HG03060 (cell line): ENCODE measurements around the gene MSH3.
"Not testable (repeated sequence)": the region's sequence is repeated elsewhere in the genome, so short reads cannot be mapped to it uniquely, and the experiment has no call there.

Source experiments
- ATAC-seq: cut with Tn5 transposase; IDR thresholded peaks from one replicate; pipeline ENCODE4 v1.9.1; 2021; ENCODE audit warnings: low read depth, moderate number of reproducible peaks; ENCODE audit not compliant: unreplicated experiment

The MSH3 gene

DNA sequence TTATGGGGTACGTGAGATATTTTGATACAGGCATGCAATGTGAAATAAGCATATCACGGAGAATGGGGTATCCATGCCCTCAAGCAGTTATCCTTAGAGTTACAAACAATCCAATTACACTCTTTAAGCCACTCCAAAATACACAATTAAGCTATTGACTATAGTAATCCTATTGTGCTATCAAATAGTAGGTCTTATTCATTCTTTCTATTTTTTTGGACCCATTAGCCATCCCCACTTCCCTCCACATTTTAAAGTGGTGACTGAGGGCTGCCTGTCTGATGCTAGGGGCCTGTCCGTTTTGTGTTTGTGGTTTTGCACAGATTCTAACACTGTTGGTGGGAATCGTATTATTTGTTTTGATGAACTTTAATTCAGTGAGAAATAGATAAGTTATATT is 130.0 kb downstream of the MSH3 start:
- ATAC-seq = no peak

DNA sequence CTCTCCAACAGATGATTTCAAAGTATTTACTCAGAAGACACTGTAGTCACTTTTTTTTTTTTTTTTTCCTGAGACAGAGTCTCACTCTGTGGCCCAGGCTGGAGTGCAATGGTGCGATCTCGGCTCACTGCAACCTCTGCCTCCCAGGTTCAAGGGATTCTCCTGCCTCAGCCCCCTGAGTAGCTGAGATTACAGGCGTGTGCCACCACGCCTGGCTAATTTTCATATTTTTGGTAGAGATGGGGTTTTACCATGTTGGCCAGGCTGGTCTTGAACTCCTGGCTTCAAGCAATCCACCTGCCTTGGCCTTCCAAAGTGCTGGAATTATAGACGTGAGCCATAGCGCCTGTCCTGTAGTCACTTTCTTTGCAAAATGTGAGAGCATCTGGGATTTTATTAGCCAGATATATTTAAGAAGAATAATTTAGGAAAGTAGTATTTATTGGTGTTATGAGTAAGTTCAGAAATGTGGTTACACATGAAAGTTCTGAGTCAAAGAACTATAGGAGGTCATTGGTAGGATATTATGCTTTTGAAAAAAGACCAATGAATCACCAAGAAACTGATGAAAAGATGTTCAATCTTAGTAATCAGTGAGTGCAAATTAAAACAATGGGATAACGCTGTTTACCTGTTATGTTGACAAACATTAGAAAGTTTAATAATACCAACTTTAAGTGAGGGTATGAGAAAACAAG is 135.0 kb downstream of the MSH3 start:
- ATAC-seq = not testable (repeated sequence)

DNA sequence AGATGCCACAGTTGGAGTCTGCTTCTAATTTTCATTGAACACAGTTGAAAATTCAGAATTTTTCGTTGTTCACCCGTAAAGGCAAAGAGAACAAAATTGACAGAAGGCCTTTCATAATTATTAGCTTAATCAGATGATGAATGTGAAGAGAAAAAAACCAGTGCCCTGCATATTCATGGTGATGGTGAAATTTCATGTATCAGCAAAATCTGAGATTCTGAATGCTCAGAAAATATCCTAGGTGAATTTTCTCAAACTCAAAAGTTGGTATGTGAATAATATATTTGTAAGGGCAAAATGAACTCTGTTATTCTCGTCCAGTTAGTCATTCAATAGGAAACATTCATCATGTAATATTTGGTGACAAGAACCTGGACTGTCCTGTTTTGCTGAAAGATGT is 136.2 kb downstream of the MSH3 start:
- ATAC-seq = no peak

DNA sequence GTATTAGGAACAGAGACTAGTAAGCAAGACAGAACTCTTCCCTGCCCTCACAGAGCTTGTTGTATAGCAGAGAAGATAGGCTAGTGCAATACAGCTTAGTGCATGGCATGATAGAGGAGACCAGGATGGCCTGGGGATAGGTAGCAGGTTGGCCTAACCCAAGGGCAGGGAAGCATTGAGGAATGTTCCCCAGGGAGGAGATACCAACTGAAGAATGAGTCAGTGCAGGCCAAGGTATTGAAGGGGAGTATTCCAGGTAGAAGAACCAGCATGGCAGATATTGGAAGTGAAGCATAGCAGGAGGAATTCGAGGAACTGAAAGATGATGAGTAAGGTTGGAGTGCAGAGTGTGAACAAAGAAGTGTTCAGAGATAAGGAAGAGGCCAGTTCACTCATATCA is 138.9 kb downstream of the MSH3 start:
- ATAC-seq = no peak

DNA sequence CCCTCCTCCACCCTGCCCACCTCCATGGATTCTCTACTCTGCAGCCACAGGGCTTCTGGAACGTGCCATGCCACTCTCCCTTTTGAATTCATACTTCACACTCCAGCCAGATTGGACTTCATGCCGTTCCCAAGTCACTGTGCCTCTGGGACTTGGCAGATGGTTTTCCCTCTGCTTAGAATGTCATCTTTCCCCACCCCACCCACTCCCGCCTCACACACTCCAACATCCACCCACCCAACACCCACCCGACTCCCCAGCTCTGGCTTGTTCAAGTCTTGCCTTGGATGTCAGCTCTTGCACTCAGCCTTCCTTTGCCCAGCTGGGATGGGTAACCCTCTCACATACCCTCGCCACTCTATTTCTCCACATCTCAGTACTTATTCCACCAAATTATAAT is 142.4 kb downstream of the MSH3 start:
- no peak for ATAC-seq

DNA sequence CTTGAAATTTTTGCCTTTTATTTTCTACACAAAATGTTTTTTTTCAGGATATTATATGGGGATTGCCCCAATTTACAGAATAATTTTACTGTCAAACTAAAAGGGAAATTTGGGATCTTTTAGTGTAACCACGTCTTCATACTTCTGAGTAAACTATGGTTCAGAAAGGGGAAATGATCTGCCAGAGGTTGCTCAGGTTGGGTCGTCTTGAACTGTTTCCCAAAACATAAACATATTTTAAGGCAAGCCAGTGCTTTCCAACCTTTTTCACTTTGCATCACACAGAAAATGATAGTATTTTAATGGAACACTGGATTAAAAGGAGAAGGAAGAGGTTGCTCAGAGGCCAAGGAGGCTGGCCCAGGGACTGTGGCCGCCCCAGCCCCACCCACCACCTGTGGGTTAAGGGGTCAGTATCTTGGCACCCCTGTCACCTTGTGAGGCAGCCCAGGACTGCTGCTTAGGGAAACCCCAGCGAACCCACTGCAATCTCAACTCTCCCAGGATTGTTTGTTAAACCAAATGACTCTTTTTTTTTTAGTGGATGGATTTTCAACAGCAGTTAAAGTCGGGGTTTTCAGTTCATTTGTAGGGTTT is 143.1 kb downstream of the MSH3 start:
- no peak for ATAC-seq

DNA sequence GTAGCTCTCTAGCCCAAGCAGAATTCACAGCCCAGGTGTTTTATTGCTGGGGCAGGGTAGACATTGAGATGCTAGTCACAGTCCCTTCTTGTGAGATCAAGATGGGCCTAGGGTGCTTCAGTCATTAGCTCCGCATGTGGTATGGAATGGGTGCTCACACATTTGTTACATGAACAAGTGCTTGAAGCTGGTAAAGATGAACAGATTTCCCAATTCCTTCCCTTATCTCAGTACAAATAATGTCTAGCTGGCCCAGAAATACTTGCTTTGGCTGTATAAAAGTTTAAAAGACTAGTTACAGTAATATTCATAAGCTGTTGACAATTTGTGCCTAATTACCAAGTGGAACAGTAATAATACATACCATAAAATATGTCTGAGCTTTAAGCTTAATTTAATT is 143.7 kb downstream of the MSH3 start:
- no peak for ATAC-seq

DNA sequence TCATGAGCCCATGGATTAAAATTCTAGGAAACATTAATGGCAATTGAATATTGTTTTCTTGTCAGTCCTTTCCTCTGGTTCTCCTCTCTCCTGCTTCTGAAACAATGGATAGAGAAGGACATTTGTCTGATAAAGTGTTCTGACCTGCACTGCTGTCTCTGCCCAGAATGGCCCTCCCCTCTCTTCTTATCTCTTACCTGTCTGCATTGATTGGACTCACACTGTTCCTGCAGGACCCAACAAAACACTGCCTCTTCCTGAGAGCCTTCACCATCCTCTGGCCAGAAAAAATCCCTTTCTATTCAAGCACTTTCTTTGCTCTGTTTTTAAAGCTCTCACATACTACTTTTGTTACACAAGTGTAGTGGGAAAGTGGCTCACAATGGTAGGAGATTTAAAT is 144.2 kb downstream of the MSH3 start:
- ATAC-seq = no peak

DNA sequence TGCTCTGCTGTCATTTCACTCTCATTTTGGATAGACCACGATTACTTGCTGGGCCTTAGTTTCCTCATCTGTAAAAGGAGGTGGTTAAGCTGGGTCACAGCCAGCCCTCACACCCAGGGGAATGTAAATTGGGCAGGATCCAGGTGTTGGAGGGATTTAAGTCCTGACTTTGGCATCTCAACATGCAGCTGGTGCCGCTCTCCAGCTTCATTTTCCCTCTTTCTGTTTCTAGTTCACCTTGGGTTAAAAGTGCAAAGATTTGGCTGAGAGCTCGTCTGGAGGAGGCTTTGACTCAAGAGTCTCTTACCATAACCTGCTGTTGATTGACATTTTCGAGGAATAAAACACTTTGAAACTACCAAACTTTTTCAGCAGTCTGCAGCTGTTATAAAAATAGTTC is 144.6 kb downstream of the MSH3 start:
- no peak for ATAC-seq

DNA sequence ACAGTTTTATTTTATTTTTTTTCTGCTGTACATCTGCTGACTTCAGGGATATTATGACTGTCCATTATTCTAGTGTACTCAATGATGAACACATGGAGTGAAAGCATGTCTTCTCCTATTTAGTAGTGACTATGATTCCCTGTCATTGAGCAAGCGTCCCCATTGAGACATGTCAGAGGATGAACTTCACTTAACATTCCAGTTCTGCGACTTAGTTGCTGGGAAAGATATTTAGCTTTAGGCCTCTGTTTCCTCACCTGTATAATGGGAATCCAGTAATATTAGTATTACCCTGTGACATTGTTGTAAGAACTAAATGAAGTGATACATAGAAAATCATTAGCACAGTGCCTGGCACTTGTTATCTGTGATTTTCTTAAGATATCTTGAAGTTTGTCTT is 145.1 kb downstream of the MSH3 start:
- ATAC-seq = no peak

DNA sequence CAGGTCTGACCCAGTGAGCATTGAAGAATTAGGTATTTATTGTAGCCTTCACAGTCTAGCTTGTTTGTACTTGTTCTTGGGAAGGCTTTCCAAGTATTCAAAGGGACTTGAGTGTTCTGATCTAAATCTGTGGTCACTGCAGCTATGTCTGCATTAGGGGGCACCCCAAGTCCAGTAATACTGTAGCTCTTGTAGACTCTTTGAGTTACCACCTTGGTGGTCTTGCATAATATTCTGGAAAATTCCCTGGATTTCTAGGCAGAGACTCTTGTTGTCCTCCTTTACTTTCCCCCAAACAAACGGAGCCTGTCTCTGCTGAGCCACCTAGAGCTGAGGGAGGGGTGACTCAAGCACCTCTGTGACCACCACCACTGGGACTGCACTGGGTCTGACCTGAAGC is 149.9 kb downstream of the MSH3 start:
- ATAC-seq = no peak

DNA sequence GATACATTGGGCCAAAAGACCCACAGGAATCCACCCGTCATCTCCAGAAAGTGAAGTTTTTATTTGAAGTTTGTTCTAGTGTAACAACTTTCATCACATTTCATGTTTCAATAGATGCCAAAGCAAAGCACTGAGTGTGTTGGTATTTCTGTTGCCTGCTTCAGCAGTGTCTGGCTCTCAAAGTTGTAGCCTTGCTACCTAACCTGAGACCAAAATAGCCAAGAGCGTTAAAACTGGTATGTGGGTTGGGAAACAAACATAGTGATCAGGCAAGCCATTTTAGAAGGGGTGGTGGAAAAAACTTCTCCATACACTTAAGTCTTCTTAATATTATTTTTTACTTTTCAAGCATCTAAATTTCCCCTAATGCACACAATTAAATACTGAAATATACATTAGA is 150.6 kb downstream of the MSH3 start:
- no peak for ATAC-seq

DNA sequence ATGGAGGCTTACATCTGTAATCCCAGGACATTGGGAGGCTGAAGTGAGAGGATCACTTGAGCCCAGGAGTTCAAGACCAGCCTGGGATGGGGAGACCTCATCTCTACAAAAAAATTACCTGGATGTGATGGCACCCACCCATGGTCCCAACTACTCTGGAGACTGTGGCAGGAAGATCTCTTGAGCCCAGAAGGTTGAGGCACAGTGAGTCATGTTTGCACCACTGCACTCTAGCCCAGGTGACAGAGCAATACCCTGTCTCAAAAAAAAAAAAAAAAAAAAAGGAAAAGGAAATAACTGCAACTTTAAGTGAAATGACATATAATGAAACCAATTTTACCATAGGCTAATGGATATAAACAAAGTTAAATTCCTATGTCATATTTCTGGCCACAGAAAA is 152.5 kb downstream of the MSH3 start:
- no peak for ATAC-seq

DNA sequence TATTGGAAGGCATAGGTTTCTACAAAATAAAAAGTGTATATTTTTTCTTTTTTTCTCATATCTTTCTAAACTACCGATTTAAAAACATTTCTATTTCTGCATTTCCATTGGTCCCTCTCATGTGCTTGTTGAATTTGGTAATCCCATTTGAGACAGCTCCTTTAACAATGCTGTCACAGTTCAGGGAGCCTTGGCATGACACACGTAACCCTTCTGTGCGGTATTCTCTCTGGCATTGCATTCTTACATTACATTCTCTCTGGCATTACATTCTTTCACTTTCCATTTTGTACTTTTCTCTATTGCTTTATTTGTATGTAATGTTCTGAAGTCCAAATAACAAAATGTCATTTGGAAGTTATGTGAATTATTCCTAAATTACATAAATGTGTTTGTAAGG is 155.0 kb downstream of the MSH3 start:
- ATAC-seq = no peak

DNA sequence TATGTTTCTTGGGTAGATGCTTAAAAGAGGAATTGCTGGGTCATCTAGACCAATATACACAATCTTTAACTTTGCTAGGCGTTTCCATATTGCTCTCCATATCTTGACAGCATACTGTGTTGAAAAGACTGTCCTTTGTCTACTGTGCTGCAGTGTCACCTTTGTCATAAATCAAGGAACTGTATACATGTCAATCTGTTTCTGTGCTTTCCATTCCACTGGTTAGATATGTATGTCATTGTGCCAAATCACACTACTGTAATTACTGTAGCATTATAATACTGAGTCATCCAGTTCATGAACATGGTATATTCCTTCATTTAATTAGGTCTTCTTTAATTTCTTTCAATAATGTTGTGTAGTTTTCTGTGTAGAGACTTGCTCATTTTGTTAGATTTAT is 156.0 kb downstream of the MSH3 start:
- no peak for ATAC-seq

DNA sequence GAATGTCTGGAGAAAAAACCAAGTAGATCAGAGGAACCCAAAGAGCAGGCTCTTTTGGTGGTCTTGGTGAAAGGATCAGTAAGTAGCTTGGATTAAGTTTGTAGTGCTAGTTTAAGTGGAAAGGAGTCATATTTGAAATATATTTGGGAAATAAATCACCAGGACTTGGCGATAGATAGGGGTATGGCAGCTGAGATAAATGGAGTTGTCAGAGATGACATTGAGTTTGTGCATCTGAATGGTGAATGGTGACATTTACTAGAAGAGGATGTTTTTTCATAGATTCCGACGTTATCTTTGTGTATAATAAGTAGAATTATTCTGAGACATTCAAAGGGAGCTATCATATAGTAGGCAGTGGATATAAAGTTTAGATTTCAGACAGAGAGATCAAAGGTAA is 162.1 kb downstream of the MSH3 start:
- no peak for ATAC-seq

DNA sequence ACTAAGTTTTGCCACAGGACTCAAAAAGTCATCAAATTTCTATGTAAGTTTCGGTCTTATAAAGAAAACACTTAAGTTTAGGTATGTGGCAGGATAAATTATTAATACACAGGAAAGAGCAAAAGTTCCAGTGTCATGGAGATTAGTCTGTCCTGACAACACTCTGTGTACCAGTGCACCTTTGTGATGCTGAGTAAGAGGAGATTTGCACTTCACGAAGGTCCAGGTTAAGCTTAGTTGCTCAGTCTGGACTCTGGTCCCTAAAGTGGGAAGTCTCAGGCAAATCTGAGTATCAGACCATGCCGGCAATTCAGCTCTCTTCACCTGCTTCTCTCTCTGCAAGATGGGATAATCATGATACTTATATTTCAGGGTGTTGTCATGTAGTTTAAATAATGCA is 166.2 kb downstream of the MSH3 start:
- ATAC-seq = no peak

DNA sequence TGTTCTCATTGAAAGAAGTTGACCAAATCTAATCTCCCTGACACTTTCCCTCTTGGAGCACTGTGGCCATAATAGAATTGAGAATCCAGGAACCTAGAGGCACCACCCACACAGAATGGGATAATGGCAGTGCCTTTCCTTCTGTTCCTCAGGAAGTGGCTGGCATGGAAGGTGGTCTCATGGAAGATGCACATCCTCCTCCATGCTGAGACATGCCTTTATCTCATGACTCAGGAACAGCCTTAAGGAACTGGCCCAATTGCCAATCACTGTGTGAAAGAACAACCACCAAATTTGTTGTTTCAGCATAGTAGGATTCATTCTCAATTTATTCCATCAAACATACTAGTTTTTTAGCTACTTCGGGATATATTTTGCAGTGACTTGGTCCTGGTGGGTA is 168.2 kb downstream of the MSH3 start:
- ATAC-seq = no peak

DNA sequence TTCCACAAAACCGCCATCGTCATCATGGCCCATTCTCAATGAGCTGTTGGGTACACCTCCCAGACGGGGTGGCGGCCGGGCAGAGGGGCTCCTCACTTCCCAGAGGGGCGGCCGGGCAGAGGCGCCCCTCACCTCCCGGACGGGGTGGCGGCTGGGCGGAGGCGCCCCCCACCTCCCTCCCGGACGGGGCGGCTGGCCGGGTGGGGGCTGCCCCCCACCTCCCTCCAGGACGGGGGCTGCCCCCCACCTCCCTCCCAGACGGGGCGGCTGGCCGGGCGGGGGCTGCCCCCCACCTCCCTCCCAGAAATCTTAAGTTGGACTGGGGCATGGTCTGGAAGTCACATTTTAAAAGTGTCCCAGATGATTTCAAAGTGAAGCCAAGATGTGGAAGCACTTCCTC is 169.7 kb downstream of the MSH3 start:
- ATAC-seq = not testable (repeated sequence)

DNA sequence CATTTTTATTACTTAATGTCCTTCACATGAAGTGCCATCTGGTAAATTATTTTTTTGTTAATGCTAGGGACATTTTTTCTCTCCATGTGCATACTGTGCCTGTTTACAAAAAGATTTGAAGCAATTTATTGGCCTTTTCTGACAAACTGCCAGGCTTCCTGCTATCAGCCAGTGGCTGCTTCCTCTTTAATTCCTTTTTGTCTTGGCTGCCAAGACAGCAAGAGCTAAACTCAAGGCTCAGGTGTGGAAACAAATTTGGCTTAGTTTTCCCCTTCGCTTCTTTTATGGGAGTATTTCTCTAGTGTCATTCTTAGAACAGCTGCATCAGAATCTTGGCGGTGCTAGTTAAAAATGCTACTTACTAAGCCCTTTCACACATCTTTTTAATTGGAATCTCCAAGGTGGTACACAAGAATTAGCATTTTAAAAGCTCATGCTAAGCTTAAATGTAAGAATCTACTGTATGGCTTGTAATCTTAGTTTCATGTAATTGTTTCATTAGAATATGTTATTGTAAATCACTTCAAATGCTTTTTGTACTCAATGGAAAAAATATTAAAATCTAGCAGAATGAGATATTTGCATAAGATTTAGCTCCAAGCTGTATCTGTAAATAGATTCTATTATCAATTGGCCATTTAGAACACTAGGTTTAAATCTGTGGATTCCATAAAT is 171.5 kb downstream of the MSH3 start:
- no peak for ATAC-seq

DNA sequence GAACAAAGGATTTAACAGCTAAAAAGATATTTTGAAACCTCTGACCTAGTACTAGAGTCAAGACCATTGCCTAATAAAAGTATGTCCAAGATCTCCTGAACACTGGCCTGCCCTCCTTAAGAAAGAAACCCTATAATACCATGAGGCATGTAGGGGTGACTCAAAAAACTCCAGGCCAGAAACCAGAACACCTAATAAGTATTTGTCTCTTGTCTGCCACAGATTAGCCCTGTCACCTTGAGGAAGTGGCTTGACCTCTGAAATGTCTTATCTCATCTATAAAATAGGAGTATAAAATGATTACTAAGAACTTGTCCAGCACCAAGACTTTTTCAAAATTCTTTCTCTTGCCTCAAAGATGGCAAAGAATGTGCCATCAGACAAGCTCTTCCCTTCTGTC is 180.3 kb downstream of the MSH3 start:
- ATAC-seq = no peak

DNA sequence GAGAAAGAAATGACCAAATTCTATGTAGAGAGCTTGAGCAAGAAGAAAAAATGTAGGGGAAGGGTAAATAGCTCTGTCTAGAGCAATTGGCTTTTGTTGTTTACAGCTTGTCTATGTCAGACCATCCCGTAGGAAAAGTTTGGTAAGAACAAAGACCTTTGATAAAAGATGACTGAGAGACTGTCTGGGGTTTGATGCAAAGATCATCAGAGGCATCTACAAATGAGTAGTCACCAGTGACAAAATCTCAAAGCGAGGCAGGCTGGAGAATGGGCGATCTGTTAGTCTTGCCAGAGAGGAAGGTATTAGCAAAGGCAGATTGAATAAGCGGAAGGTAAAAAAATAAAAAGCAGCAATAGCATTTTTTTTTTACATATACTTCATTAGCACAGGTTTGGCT is 180.7 kb downstream of the MSH3 start:
- ATAC-seq = no peak
